A673 (cell line): ENCODE results near the gene CAST. TPM values are rescaled to one million over a fixed set of nuclear protein-coding genes. Genes with fewer than 3 reads are reported as not detected.

ENCODE experiments used
- BruUV-seq: library from RNA; stranded (reverse); fragments of 400-500 nt; replicated peaks from 2 replicates; lab custom pipeline; 2021; lab: Mats Ljungman, UMichigan
- CTCF ChIA-PET: fragments of 300-600 bp; sonication (Branson Sonifier 250); formaldehyde crosslinking; loops from one replicate; lab custom pipeline; 2022; ENCODE audit warnings: antibody characterized with exemption; lab: Charles Lee
- POLR2A ChIA-PET: fragments of 300-600 bp; sonication (Branson Sonifier 250); formaldehyde crosslinking; loops from one replicate; lab custom pipeline; 2022; ENCODE audit warnings: antibody characterized with exemption; ENCODE audit not compliant: low non-redundant PET; lab: Charles Lee
- DNase-seq: peaks from one replicate; pipeline ENCODE4 v3.0.0-alpha.2; 2015; ENCODE audit warnings: low spot score
- H3K27ac ChIP-seq: fragments of 200-600 bp; sonication (generic); 2 replicates; pipeline ENCODE4 v1.5.1; 2016; ENCODE audit warnings: mixed run types, low read depth, mild to moderate bottlenecking, mixed read lengths, antibody characterized with exemption, low read length; ENCODE audit not compliant: poor library complexity, severe bottlenecking
- H3K27me3 ChIP-seq: fragments of 200-600 bp; sonication (generic); replicated peaks from 2 replicates; pipeline ENCODE4 v1.6.1; 2017; ENCODE audit warnings: mixed run types, low read depth, mild to moderate bottlenecking, mixed read lengths, antibody characterized with exemption, low read length; ENCODE audit not compliant: insufficient read depth, poor library complexity
- H3K36me3 ChIP-seq: fragments of 200-600 bp; sonication (generic); 2 replicates; pipeline ENCODE4 v1.6.1; 2016; ENCODE audit warnings: mixed run types, mild to moderate bottlenecking, mixed read lengths, antibody characterized with exemption, low read length; ENCODE audit not compliant: insufficient read depth, poor library complexity, severe bottlenecking
- H3K4me1 ChIP-seq: fragments of 200-600 bp; sonication (generic); 2 replicates; pipeline ENCODE4 v1.6.1; 2017; ENCODE audit warnings: mixed run types, mild to moderate bottlenecking, mixed read lengths, antibody characterized with exemption, low read length; ENCODE audit not compliant: insufficient read depth, poor library complexity, severe bottlenecking
- H3K4me3 ChIP-seq: fragments of 200-600 bp; sonication (generic); 2 replicates; pipeline ENCODE4 v1.5.1; 2016; ENCODE audit warnings: low read depth, mixed run types, mild to moderate bottlenecking, mixed read lengths, low read length; ENCODE audit not compliant: poor library complexity, severe bottlenecking
- H3K9me3 ChIP-seq: fragments of 200-600 bp; sonication (generic); 2 replicates; pipeline ENCODE4 v1.6.1; 2016; ENCODE audit warnings: mixed run types, low read depth, mild to moderate bottlenecking, mixed read lengths, antibody characterized with exemption, low read length; ENCODE audit not compliant: poor library complexity, severe bottlenecking
- CTCF ChIP-seq: fragments of 300-800, 200-600 bp; sonication (generic); conservative IDR thresholded peaks from 2 replicates; pipeline ENCODE4 v1.5.1; 2017; ENCODE audit warnings: low read depth, mild to moderate bottlenecking, antibody characterized with exemption, low read length, moderate library complexity, mixed read lengths
- EZH2 ChIP-seq: fragments of 200-600 bp; sonication (generic); IDR thresholded peaks from 2 replicates; pipeline ENCODE4 v1.6.1; 2017; ENCODE audit warnings: borderline replicate concordance, low read depth, mild to moderate bottlenecking, mixed read lengths, antibody characterized with exemption, low read length; ENCODE audit not compliant: poor library complexity, severe bottlenecking
- intact Hi-C: fragments of 100-400 bp; cut with micrococcal nuclease; formaldehyde crosslinking; loops from one replicate; pipeline ENCODE4 v1.10.0; 2022; ENCODE audit not compliant: unreplicated experiment
- total RNA-seq: library from RNA; stranded (reverse); gene quantifications from 2 replicates; pipeline ENCODE4 v1.2.3, GENCODE V29; 2021

Gene CAST
- total RNA-seq, 1 experiment from 2014 or later: 66.8 TPM

GRCh38 chr5:96671441-96671840 lies 9.3 kb downstream of the CAST start:
- Histone ChIP-seq H3K4me1 (no peaks in the 10 kb centered on the region), H3K36me3 (no peaks in the 10 kb centered on the region), H3K27ac (no peak overlapping the region), H3K9me3 (no peaks in the 10 kb centered on the region), H3K27me3 (no peaks in the 10 kb centered on the region), H3K4me3 (no peak overlapping the region)
- TF ChIP-seq CTCF (no peak), EZH2 (no peak)
- ChIA-PET POLR2A (no interaction called here), CTCF (no interaction called here)
- no TSS peak for BruUV-seq
- DNase-seq: no peak
- intact Hi-C loops: no loop called here

GRCh38 chr5:96673127-96673526 lies 11.0 kb downstream of the CAST start:
- POLR2A ChIA-PET: no interaction called here
- Histone ChIP-seq H3K9me3 (no peaks in the 10 kb centered on the region), H3K27me3 (no peaks in the 10 kb centered on the region), H3K4me1 (no peaks in the 10 kb centered on the region), H3K36me3 (no peaks in the 10 kb centered on the region), H3K27ac (no peak overlapping the region), H3K4me3 (no peak overlapping the region)
- no peak for DNase-seq
- intact Hi-C loops: no loop called here
- TF ChIP-seq EZH2: no peak
- TF ChIP-seq CTCF: no peak
- BruUV-seq: no TSS peak
- CTCF ChIA-PET: no interaction called here

GRCh38 chr5:96675882-96676281 lies 13.7 kb downstream of the CAST start:
- no peak overlapping the region for H3K27ac ChIP-seq
- H3K9me3 ChIP-seq: no peaks in the 10 kb centered on the region
- POLR2A ChIA-PET: no interaction called here
- CTCF ChIA-PET: no interaction called here
- H3K27me3 ChIP-seq: no peaks in the 10 kb centered on the region
- TF ChIP-seq CTCF: no peak
- no peak for TF ChIP-seq EZH2
- intact Hi-C loops: no loop called here
- no peaks in the 10 kb centered on the region for H3K36me3 ChIP-seq
- no peak for DNase-seq
- H3K4me3 ChIP-seq: no peak overlapping the region
- H3K4me1 ChIP-seq: no peaks in the 10 kb centered on the region
- no TSS peak for BruUV-seq
